NCI-H2196 (cell line): ENCODE data around the gene THEMIS2.
"Not testable (repeated sequence)": the region's sequence is repeated elsewhere in the genome, so short reads cannot be mapped to it uniquely, and the experiment has no call there.

Source experiments
- DNase-seq: peaks from one replicate; lab custom pipeline; 2025; ENCODE audit not compliant: unreplicated experiment; lab: John Stamatoyannopoulos, UW

THEMIS2 gene

DNA sequence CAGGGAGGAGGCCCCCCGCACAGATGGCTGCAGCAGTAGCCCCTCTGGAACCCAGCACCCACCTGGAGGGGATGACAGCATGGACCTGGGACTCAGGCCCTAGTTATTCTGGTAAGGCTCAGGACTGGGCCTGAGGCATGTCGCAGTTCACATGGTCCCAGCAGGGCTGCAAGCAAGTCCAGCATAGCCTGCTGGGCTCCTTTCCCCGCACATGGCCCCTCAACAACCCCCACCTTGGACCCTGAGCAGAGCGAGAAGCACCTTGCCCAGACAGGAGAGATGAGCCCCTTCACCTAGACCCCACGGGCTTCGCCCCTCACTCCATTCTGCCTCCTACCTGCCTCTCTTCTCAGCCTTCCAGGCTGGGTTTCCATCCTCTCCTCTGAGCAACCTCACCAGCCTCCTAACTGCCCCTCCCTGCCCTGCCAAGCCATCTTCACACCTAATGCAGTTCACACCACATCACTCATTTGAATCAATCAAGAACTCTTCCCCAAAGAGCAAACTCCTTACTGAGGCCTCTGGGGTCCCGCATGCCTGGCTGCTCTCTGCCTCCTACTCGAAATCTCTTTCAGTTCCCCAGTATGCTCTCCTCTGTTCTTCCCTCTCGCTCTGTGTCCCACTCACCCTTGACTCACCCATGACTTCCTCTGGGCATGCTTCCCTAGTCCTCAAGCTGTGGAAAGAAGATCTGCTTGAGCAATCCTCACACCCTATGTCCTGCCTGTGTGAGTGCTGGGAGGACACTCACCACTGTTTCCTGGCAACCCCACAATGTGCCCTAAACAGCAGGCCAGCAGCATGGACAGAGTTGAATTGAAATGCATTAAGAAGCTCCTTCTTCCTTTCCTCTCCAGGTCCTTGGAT is 9.4 kb upstream of the THEMIS2 start:
- DNase-seq, result peak; percentile 62

DNA sequence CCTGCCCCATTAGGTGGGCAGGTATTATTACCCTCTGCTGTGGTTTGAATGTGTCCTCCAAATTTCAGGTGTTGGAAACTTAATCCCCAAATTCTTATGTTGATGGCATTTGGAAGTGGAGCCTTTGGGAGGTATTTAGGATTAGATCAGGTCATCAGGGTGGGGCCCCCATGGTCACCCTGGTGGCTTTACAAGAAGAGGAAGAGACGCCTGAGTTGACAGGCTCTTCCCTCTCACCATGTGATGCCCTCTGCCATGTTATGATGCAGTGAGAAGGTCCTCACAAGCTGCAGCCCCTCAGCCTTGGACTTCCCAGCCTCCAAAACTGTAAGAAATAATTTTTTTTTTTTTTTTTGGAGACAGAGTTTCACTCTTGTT is 8.8 kb upstream of the THEMIS2 start:
- DNase-seq, result no peak

GRCh38 chr1:27864264-27864895 is 8.0 kb upstream of the THEMIS2 start:
- no peak for DNase-seq

- no peak for DNase-seq
Measured at GRCh38 chr1:27865821-27866220, 6.5 kb upstream of the THEMIS2 start.

DNA sequence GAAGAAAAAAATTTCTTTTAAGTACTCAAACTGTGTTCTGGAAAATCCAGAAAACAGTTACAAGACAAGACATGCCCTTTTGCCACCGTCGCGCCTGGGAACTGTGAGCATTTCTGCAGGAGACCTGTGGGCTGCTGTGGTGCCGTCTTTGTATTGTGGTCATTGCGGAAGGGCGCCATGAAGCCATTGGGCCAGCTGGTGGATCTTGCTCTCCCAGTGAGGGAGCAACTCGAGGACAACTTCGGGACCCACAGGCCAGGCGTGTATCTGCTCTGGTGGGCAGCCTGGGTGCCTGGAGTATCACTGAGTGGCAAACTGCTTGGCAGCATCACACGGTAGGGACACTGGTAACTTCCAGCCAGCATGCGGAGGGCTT is 3.8 kb upstream of the THEMIS2 start:
- no peak for DNase-seq

GRCh38 chr1:27868932-27869718 is 3.2 kb upstream of the THEMIS2 start:
- no peak for DNase-seq

- DNase-seq, result no peak
Measured at GRCh38 chr1:27869719-27870085, 2.6 kb upstream of the THEMIS2 start.

DNA sequence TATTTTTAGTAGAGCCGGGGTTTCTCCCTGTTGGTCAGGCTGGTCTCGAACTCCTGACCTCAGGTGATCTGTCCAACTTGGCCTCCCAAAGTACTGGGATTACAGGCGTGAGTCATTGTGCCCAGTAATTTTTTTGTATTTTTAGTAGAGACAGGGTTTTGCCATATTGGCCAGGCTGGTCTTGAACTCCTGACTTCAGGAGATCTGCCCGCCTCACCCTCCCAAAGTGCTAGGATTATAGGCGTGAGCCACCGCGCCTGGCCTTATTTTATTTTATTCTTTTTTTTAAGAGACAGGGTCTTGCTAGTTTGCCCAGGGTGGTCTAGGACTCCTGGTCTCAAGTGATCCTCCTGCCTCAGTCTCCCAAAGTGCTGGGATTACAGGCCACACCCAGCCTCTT is 1.3 kb upstream of the THEMIS2 start:
- not testable (repeated sequence) for DNase-seq

DNA sequence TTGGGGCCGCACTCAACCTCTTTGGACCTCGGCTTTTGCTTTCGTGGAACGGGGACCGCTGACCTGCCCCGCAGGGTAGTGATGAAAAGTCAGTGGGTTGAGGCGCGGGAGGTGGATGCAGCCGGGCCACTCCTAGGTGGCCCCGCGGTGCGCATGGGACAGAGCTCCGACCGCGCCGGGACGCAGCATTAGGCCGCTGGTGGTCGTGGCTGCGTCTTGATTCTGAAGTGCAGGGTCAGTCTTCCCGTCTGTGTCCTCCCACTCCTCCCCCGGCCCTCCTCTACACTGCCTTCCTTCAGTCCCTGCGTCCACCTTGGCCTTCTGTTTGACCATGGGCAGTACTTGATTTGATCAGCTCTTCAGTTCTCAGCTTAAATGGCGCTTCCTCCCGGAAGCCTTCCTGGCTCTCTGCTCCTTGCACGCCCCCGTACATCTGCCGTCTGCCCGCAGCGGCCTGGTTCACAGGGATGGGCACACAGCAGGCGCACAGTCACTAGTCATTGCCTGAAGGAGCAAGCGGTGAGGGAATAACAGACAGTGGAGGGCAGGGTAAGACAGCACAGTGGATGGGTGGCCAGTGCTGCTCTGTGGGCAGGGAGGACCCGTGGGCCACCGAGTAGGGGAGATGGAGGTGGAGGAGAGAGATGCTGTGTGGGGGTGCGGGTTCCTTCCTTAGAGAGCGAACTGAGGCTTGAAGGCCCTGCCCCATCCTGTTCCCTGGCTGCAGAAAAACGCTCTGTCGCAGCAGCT is 633 bp downstream of the THEMIS2 start:
- no peak for DNase-seq

DNA sequence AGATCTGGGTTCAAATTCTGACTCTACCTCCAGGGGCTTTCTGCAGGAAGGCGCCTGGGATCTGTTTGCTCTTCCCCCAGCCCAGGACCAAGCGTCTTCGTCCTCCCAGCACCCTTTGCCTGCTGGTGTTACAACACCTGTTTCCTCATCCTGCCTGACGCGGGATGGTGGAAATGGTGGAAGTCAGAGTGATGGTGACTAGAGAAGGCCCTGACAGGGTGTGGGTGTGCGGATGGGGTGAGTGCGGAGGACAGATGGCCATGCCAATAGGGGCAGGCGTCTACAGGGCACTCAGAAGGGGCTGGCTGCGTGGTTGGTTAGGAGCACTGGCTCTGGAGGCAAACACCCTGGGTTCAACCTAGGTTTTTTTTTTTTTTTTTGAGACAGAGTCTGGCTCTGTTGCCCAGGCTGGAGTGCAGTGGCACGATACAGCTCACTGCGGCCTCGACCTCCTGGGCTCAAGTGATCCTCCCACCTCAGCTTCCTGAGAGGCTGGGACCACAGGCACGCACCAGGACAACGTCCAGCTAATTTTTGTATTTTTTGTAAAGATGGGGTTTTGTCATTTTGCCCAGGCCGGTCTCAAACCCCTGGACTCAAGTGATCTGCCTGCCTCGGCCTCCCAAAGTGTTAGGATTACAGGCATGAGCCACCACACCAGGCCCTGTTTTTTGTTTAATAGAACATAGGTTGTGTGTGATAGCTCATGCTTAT is 1.5 kb downstream of the THEMIS2 start:
- no peak for DNase-seq

DNA sequence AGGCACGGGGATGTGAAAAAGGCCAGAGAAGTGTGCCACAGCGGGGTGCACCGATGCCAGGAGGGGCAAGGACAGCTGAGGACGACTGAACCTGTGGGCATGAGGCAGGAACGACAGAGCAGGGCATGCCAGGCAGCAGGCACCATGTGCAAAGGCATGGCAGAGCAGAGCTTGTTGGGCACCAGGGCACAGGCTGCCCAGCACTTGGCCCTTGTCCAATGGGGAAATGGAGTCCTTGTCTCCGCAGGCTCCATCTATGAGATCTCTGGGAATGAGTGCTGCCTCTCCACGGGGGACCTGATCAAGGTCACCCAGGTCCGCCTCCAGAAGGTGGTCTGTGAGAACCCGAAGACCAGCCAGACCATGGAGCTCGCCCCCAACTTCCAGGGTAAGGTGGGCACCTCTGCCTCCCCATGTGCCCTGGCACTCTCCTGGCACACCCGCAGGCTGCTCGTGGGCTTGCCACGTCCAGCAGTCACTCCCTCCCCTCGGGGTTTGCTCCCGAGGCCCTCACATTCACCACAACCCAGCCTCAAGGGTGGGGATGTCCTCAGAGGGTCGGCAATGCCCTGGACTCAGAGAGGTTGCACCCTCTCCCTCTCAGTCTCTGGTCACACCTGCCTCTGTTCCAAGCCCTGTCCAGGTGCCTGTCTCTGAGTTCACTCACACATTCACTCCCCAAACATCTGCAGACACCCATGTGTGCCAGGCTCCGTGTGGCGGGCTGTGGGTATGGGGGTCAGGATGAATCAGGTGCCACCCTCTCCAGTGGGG is 4.2 kb downstream of the THEMIS2 start:
- no peak for DNase-seq

DNA sequence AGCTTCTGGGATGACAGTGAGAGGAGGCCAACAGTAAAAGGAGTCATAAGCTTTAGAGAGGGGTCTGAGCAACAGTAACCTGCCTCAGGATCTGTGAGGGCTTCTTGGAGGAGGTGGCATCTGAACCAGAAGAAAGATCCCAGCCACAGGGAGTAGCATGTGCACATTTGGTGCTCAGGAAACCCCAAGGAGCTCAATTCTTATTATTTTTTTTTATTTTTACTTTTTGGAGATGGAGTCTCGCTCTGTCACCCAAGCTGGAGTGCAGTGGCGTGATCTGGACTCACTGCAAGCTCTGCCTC is 4.7 kb downstream of the THEMIS2 start:
- DNase-seq, result no peak

- DNase-seq, result no peak
Measured at GRCh38 chr1:27878039-27878438, 5.7 kb downstream of the THEMIS2 start.

GRCh38 chr1:27878787-27879335 is 6.5 kb downstream of the THEMIS2 start:
- DNase-seq, result no peak

DNA sequence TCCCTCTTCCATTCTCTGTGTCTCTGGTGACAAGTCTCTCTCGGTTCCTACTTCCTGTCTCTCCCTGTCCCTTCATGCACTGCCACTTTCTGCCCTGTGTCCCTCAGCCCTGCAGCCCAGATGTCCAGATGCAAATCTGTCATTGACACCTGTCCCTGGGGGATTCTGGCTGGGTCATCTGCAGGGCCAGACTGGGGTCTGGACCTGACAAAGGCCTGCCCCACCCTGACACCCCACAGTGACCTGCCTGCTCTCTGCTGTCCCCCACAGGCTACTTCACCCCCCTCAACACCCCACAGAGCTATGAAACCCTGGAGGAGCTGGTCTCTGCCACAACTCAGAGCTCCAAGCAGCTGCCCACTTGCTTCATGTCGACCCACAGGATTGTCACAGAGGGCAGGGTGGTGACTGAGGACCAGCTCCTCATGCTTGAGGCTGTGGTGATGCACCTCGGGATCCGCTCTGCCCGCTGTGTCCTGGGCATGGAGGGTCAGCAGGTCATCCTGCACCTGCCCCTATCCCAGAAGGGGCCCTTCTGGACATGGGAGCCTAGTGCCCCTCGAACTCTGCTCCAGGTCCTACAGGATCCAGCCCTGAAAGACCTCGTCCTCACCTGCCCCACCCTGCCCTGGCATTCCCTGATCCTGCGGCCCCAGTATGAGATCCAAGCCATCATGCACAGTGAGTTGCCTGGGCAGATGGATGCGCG is 7.2 kb downstream of the THEMIS2 start:
- DNase-seq, result no peak

GRCh38 chr1:27882543-27882903 is 10.2 kb downstream of the THEMIS2 start:
- DNase-seq, result no peak

DNA sequence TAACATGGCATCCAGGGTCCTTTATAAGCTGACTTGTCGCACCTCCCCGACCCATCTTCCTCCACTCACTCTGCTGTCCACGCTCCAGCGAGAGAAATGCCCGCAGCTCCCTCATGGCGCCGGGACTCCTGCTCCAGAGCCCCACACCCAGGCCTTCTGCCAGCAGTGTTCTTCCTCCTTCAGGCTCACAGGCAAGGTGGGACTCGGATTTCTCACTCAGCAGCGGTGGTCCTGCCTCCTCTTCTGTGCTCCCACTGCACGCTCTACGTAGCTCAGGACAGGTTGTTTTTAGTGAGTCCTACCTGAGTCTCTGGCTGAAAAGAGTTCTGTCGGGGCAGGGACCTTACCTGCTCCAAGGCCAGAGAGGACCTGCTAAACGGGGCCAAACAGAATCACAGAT is 11.2 kb downstream of the THEMIS2 start:
- no peak for DNase-seq

DNA sequence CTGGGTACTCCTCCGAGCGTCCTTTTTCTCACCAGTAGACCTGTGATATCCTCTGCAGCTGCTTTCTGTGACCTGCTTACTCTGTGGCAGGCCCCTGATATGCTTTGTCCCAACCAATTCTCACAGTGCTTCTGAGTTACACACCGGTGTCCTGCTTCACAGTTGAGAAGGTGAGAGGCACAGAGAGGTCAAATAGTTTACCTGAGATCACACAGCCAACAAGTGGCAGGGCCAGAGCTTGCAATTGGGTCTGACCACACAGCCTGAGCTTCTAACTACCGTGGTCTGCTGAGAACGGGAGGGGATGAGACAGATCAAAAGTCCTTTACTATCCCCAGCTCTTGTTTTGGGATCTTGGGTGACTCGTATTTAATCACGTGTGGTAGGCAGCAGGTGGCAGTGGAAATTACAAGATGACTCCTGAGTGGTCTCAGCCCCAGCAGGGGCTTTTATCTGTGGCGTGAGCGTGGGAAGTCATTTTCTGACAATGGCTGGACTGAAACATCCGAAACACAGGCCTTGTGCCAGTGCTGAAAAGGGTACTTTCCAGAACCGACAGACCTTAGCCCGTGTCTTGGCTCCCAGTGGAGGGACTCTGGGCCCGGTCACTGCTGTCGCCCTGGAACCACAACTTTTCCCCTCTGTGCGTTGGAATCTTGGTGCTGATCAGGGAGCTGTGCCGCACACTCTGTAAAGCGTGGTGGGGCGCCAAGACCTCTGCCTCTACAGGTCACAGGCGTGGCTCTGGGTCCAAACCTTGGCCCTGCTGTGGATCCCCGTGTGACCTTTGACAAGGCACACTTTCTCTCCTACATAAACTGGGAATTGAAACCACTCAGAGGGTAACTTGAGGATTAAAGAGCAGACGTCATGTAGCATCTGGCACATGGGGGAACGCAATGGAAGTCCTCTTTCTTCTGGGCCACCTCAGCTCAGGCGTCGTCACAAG is 11.9 kb downstream of the THEMIS2 start:
- no peak for DNase-seq
